Fibroblast of the aortic adventitia (primary cell): ENCODE data around the gene GPBP1L1. TPM values are rescaled to one million over a fixed set of nuclear protein-coding genes. Genes with fewer than 3 reads are reported as not detected.
A peak's percentile ranks its signal among the peaks of the same experiment; 100 is the strongest.

Experiments used
- DNase-seq: peaks from one replicate; pipeline ENCODE4 v3.0.0-alpha.2; 2010; ENCODE audit warnings: low read depth
- H3K4me3 ChIP-seq: 2 replicates; pipeline ENCODE4 v1.5.1; 2011; ENCODE audit warnings: low read depth, mild to moderate bottlenecking, control low read depth, low read length, moderate library complexity
- CTCF ChIP-seq: IDR thresholded peaks from 2 replicates; pipeline ENCODE4 v1.5.1; 2011; ENCODE audit warnings: mild to moderate bottlenecking, low read length, control low read depth, inconsistent platforms; ENCODE audit not compliant: insufficient read depth
- total RNA-seq: library from RNA; depleted of rRNA; stranded (reverse); fragments of >200 nt; gene quantifications from 2 replicates; pipeline ENCODE4 v1.2.3, GENCODE V29; 2012; ENCODE audit warnings: low replicate concordance

GPBP1L1 gene
- total RNA-seq, 1 donor = 119 TPM

- peak; percentile 96 for DNase-seq
- H3K4me3 ChIP-seq = peak within 1 kb of the TSS; percentile 97
- peak; percentile 40 for TF ChIP-seq CTCF
Measured at GRCh38 chr1:45687754-45688740, 1.7 kb upstream of the GPBP1L1 start, which contains the start of gene TMEM69. TMEM69 (plus strand) TSS chr1:45688181; CDS start chr1:45691069, 2,888 bp downstream.

DNA sequence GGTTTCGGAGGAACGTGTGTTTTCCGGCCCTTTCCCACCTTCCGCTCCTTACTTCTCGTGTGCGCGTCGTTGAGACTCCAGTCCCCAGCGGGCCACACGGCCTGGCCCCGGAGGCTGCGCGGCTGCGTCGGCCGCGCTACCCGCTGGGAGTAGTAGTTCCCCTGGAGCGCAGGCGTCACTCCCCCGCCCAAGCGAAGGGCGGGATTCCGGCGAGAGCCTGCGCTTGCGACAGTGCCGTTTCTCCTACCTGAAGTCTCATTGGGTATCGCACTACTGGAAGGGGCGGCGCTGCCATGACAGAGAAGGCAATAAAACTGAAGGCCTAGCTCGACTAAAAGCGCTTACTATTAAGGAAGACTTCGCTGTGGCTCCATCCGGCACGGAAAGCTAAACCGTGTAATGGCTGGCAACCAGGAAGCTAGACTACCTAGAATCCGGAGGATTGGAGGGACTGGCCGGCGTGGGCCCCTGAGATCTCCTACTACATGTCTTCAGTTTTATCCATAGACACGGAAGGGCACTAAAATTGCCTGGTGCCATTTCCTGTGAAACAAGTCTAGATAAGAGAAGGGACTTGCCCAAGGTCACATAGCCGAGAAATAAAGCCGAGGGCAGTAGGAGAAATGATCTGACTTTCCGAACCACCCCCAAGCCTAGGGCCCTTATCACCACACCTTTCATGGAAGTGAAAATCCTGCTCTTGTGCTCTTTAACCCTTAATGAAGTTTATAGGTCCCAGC lies 851 bp upstream of the GPBP1L1 start:
- TF ChIP-seq CTCF = no peak
- H3K4me3 ChIP-seq = peak overlapping the region; percentile 97
- DNase-seq = peak; percentile 98

DNA sequence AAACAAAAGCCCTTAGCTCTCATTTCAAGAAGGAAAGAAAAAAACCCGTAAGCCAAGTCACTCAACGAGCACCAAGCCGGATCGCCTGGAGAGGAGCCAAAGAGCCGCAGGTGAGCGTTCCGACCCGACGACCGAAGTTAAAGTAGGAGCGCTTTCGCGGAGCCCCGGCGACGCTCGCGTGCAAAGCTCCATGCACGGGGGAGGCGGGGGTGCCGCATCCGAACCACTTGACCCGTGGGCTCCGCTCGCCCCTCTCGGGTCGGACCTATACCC lies 382 bp downstream of the GPBP1L1 start:
- DNase-seq = no peak
- peak overlapping the region; percentile 96 for H3K4me3 ChIP-seq
- no peak for TF ChIP-seq CTCF

DNA sequence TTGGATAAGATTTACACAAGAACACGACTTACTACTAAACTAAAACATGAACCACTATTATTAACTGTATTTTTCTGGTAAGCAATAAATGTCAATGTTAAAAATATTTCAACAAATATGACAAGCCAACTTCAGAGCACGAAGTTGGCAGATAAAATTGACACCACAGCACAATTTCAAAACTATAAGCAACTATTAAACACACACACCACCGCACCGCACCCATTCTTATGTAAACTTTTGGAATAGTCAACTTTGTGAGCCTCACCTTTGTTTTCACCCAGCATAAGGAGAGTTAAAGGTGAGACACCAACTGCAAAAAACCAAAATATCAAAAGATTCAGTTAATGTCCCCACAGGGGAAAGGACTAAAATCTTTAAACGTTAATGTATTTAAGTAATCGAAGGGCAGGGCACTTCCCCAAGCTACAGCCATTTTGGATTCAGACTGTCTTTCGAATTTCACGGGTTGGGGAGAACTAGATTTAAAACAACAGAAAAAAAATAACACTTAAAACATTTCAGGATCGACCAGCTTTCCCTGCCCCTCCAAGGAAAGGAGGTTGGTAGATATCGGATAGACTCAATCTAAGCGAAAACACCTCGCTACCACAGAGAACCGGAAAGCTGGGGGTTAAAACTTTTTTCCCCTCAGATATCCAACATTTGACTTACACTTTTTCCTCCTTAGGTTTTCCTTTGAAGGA lies 872 bp downstream of the GPBP1L1 start:
- peak; percentile 31 for DNase-seq
- peak overlapping the region; percentile 96 for H3K4me3 ChIP-seq
- no peak for TF ChIP-seq CTCF

GRCh38 chr1:45684402-45684801 lies 1.9 kb downstream of the GPBP1L1 start:
- DNase-seq = no peak
- peak overlapping the region; percentile 23 for H3K4me3 ChIP-seq
- TF ChIP-seq CTCF = no peak

- H3K4me3 ChIP-seq = no peak overlapping the region
- no peak for DNase-seq
- no peak for TF ChIP-seq CTCF
Measured at GRCh38 chr1:45682942-45683341, 3.4 kb downstream of the GPBP1L1 start.
